ENCODE data around the gene LRRC57.
A peak's percentile ranks its signal among the peaks of the same experiment; 100 is the strongest.
"Not testable (repeated sequence)": the region's sequence is repeated elsewhere in the genome, so short reads cannot be mapped to it uniquely, and the experiment has no call there.

The LRRC57 gene

DNA sequence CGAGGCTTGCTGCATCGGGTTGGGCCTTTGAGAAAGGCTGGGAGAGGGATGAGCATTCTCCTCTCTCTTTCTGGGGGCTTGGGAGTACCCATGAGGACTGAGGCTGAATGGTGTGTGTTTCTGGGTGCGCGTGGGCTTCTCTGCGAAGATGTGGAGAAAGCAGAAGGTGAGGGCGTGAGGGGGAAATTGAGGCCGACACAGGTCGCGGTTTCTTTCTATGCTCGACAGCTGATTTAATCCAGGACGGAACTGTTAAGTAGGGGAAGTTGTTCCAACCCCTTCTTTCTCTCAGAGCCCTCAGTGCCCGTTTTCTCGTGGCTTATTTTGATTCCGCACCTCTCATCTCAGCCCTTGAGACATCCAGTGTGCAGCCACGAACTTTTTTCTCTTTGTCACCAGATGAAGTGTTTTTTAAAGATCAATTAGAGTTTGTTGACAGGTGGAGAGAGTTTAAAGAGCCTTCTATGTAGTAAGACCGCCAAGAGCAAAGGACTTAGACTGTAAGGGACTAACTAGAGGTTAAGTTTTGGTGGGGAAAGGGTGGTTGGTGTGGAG is 27.5 kb upstream of the LRRC57 start:
- H3K27ac ChIP-seq (ENCODE audit: low read length): peak overlapping the region; percentile 49; the same call in 1 of the 2 replicates
- no peaks in the 10 kb centered on the region for H3K9me2 ChIP-seq (replicated peaks; ENCODE audit: insufficient read depth, low read length)
- peaks cover 19% of the 10 kb centered on the region for H3K4me1 ChIP-seq (ENCODE audit: low read length)
- no peaks in the 10 kb centered on the region for H3K9me3 ChIP-seq (replicated peaks; ENCODE audit: insufficient read depth, low read length)
- H3K4me2 ChIP-seq (ENCODE audit: low read depth, low read length): peak overlapping the region; percentile 92
- H3F3A ChIP-seq (ENCODE audit: insufficient read depth, low read length): peaks cover 31% of the 10 kb centered on the region
- H3K36me3 ChIP-seq (replicated peaks; ENCODE audit: insufficient read depth, low read length): no peaks in the 10 kb centered on the region
- peak overlapping the region; percentile 78 for H3K4me3 ChIP-seq (ENCODE audit: low read length)
- TF ChIP-seq EZH2phosphoT487 (IDR thresholded peaks at IDR 0.05; ENCODE audit: low read length) (no peak), EZH2 (optimal IDR thresholded peaks at IDR 0.05; ENCODE audit: low read depth, low read length) (no peak)
- TF ChIP-seq, protein P1, sequence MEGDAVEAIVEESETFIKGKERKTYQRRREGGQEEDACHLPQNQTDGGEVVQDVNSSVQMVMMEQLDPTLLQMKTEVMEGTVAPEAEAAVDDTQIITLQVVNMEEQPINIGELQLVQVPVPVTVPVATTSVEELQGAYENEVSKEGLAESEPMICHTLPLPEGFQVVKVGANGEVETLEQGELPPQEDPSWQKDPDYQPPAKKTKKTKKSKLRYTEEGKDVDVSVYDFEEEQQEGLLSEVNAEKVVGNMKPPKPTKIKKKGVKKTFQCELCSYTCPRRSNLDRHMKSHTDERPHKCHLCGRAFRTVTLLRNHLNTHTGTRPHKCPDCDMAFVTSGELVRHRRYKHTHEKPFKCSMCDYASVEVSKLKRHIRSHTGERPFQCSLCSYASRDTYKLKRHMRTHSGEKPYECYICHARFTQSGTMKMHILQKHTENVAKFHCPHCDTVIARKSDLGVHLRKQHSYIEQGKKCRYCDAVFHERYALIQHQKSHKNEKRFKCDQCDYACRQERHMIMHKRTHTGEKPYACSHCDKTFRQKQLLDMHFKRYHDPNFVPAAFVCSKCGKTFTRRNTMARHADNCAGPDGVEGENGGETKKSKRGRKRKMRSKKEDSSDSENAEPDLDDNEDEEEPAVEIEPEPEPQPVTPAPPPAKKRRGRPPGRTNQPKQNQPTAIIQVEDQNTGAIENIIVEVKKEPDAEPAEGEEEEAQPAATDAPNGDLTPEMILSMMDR (IDR thresholded peaks at IDR 0.05; ENCODE audit: low read length): no peak
- no peaks in the 10 kb centered on the region for H3K27me3 ChIP-seq (replicated peaks; ENCODE audit: insufficient read depth, low read length)
- H3K9ac ChIP-seq (ENCODE audit: low read length): peak overlapping the region; percentile 69
- no peak for DNase-seq
- peak overlapping the region; percentile 68 for H2AFZ ChIP-seq (ENCODE audit: low read length)
- no peaks in the 10 kb centered on the region for H4K20me1 ChIP-seq (ENCODE audit: insufficient read depth, low read length)
- H3K79me2 ChIP-seq (ENCODE audit: low read length): peaks cover 53% of the 10 kb centered on the region

DNA sequence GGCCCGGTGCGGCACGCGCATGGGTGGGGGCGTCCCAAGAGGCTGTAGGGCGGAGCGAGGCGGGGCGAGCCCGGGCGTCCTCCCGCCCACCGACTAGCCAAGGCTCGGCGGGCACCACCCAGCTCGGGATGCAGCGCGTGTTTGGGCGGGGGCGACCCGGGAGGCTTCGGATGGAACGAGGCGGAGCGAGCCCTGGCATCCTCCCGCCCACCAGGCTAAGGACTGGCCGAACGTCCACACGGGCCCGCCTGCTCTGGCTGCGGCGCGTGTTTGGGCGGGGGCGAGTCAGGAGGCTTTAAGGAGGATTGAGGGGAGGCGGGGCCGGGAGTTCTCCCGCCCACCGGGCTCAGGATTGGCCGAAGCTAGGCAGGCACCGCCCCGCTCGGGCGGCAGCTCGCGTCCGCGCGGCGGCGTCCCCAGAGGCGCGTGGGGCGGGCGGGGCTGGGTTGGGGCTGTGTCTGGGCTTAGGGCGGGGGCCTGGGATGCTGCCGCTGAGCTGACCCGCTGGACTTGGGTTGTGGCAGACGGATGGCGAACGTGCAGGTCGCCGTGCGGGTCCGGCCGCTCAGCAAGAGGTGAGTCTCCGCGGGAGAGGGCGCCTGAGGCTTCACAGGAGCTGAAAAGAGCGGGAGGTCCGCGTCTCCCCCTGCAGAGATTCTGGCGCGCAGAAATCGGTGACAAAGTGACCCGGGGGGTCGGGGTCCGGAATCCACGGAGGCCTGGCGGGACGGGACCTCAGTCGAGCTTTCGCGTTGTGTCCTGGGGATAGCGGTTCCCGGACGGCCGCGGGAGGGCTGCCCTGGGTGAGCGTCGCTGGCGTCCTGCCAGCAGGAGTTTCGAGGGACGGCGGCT is 26.8 kb upstream of the LRRC57 start, which contains the start of gene STARD9:
Gene STARD9 (plus strand): TSS at position 419 of the 852 bp plus-strand sequence. CDS start 110 bp downstream, at position 529.
- H3K27ac ChIP-seq (ENCODE audit: low read length): peak within 1 kb of the TSS; percentile 49; the same call in 1 of the 2 replicates

DNA sequence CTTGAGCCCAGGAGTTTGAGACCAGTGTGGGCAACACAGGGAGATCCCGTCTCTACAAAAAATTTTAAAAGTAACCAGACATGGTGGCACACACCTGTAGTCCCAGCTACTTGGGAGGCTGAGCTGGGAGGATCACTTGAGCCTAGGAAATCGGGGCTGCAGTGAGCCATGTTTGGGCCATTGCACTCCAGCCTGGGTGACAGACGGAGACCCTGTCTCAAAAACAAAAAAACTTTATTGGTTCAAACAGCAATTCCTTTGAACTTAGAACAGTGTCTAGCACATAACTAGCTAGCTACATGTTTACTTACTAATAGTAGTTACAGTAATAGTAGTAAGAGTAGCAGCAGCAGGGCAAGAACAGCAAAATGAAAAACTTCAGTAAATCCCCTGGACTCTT is 10.1 kb upstream of the LRRC57 start:
- no peaks in the 10 kb centered on the region for H3K9me2 ChIP-seq (replicated peaks; ENCODE audit: insufficient read depth, low read length)
- no peak overlapping the region for H3K4me2 ChIP-seq (ENCODE audit: low read depth, low read length)
- H3F3A ChIP-seq (ENCODE audit: insufficient read depth, low read length): no peaks in the 10 kb centered on the region; the same call in 1 of the 2 replicates
- no peak overlapping the region for H3K4me3 ChIP-seq (ENCODE audit: low read length)
- TF ChIP-seq EZH2phosphoT487 (IDR thresholded peaks at IDR 0.05; ENCODE audit: low read length) (no peak), EZH2 (optimal IDR thresholded peaks at IDR 0.05; ENCODE audit: low read depth, low read length) (no peak)
- TF ChIP-seq, protein P1 (IDR thresholded peaks at IDR 0.05; ENCODE audit: low read length): no peak
- 0 out of 2 replicates have a peak, but pooled peaks cover 2% of the 10 kb centered on the region for H3K4me1 ChIP-seq (ENCODE audit: low read length)
- no peaks in the 10 kb centered on the region for H4K20me1 ChIP-seq (ENCODE audit: insufficient read depth, low read length)
- no peaks in the 10 kb centered on the region for H3K9me3 ChIP-seq (replicated peaks; ENCODE audit: insufficient read depth, low read length)
- peaks cover 57% of the 10 kb centered on the region for H3K79me2 ChIP-seq (ENCODE audit: low read length)
- no peak overlapping the region for H3K27ac ChIP-seq (ENCODE audit: low read length)
- no peak overlapping the region for H3K9ac ChIP-seq (ENCODE audit: low read length)
- DNase-seq: no peak
- no peak overlapping the region for H2AFZ ChIP-seq (ENCODE audit: low read length)
- no peaks in the 10 kb centered on the region for H3K27me3 ChIP-seq (replicated peaks; ENCODE audit: insufficient read depth, low read length)
- H3K36me3 ChIP-seq (replicated peaks; ENCODE audit: insufficient read depth, low read length): peaks cover 23% of the 10 kb centered on the region; the same call in 1 of the 2 replicates

More for the DNA sequence above, 26.8 kb upstream of the LRRC57 start, which contains the start of gene STARD9:
- peak within 1 kb of the TSS; percentile 69 for H3K9ac ChIP-seq (ENCODE audit: low read length)
- H3K9me2 ChIP-seq (replicated peaks; ENCODE audit: insufficient read depth, low read length): no peaks in the 10 kb centered on the region
- peaks cover 19% of the 10 kb centered on the region for H3K4me1 ChIP-seq (ENCODE audit: low read length)
- peak within 1 kb of the TSS; percentile 92 for H3K4me2 ChIP-seq (ENCODE audit: low read depth, low read length)
- peak within 1 kb of the TSS; percentile 88 for H2AFZ ChIP-seq (ENCODE audit: low read length)
- H3K4me3 ChIP-seq (ENCODE audit: low read length): peak within 1 kb of the TSS; percentile 78
- H4K20me1 ChIP-seq (ENCODE audit: insufficient read depth, low read length): no peaks in the 10 kb centered on the region
- peaks cover 47% of the 10 kb centered on the region for H3K79me2 ChIP-seq (ENCODE audit: low read length)
- TF ChIP-seq, protein P1 (IDR thresholded peaks at IDR 0.05; ENCODE audit: low read length): no peak
- TF ChIP-seq EZH2phosphoT487 (IDR thresholded peaks at IDR 0.05; ENCODE audit: low read length) (no peak), EZH2 (optimal IDR thresholded peaks at IDR 0.05; ENCODE audit: low read depth, low read length) (no peak)
- H3K27me3 ChIP-seq (replicated peaks; ENCODE audit: insufficient read depth, low read length): no peaks in the 10 kb centered on the region
- H3K9me3 ChIP-seq (replicated peaks; ENCODE audit: insufficient read depth, low read length): no peaks in the 10 kb centered on the region
- peaks cover 31% of the 10 kb centered on the region for H3F3A ChIP-seq (ENCODE audit: insufficient read depth, low read length)
- peak; percentile 98 for DNase-seq
- no peaks in the 10 kb centered on the region for H3K36me3 ChIP-seq (replicated peaks; ENCODE audit: insufficient read depth, low read length)

DNA sequence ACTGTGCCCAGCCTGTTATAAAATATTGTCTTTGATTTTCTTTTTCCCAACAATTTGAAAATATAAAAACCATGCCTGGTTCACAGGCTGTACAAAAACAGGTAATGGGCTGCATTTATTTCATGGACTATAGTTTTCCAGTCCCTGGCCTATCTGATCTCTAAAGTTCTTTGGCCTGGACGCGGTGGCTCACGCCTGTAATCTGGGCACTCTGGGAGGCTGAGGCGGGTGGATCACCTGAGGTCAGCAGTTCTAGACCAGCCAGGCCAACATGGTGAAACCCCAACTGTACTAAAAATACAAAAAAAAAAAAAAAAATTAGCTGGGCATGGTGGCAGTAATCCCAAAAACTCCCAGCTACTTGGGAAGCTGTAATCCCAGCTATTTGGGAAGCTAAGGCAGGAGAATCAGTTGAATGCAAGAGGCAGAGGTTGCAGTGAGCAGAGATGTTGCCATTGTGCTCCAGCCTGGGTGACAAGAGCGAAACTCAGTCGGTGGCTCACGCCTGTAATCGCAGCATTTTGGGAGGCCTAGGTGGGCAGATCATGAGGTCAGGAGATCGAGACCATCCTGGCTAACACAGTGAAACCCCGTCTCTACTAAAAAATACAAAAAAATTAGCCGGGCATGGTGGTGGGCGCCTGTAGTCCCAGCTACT is 8.1 kb upstream of the LRRC57 start:
- not testable (repeated sequence) for H3K4me1 ChIP-seq (ENCODE audit: low read length); H3K27ac ChIP-seq (ENCODE audit: low read length); H3K9ac ChIP-seq (ENCODE audit: low read length); H2AFZ ChIP-seq (ENCODE audit: low read length); H3F3A ChIP-seq (ENCODE audit: insufficient read depth, low read length); H3K9me2 ChIP-seq (replicated peaks; ENCODE audit: insufficient read depth, low read length); H3K4me3 ChIP-seq (ENCODE audit: low read length); H3K27me3 ChIP-seq (replicated peaks; ENCODE audit: insufficient read depth, low read length); H3K4me2 ChIP-seq (ENCODE audit: low read depth, low read length); DNase-seq; H4K20me1 ChIP-seq (ENCODE audit: insufficient read depth, low read length); H3K9me3 ChIP-seq (replicated peaks; ENCODE audit: insufficient read depth, low read length)
- peaks cover 20% of the 10 kb centered on the region; the same call in 1 of the 2 replicates for H3K36me3 ChIP-seq (replicated peaks; ENCODE audit: insufficient read depth, low read length)
- peaks cover 78% of the 10 kb centered on the region for H3K79me2 ChIP-seq (ENCODE audit: low read length)

Measured in MM.1S (cell line).